Measurements from ENCODE around the gene CDH9.

DNA sequence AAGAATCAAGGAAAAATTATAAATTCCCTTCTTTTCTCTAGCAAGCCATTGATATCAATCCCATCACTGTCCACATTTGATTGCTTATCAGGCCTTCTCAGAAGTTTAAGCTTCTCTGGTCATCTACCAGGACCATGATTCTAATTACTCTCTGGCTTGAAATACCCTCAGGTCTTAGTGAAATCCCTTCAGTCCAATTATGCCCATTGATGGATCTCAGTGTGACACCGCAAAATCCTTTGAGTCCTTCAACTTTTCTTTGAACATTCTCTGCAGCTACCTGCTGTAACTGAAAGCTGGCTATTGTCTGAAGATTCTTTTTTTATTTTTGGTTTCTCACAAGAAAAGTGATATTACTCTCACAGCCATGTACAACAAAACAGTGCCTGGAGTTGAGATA, 3.0 kb upstream of the CDH9 start:
- TF ChIP-seq, protein P1, sequence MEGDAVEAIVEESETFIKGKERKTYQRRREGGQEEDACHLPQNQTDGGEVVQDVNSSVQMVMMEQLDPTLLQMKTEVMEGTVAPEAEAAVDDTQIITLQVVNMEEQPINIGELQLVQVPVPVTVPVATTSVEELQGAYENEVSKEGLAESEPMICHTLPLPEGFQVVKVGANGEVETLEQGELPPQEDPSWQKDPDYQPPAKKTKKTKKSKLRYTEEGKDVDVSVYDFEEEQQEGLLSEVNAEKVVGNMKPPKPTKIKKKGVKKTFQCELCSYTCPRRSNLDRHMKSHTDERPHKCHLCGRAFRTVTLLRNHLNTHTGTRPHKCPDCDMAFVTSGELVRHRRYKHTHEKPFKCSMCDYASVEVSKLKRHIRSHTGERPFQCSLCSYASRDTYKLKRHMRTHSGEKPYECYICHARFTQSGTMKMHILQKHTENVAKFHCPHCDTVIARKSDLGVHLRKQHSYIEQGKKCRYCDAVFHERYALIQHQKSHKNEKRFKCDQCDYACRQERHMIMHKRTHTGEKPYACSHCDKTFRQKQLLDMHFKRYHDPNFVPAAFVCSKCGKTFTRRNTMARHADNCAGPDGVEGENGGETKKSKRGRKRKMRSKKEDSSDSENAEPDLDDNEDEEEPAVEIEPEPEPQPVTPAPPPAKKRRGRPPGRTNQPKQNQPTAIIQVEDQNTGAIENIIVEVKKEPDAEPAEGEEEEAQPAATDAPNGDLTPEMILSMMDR (IDR thresholded peaks at IDR 0.05 in 4 of 5, conservative IDR thresholded peaks at IDR 0.05 in 1 of 5) = no peak
- TF ChIP-seq POLR2A (IDR thresholded peaks at IDR 0.05) = no peak
